Urothelium cell line (cell line): ENCODE data around the gene ATXN3L.

ENCODE experiments used
- DNase-seq: peaks from one replicate; pipeline ENCODE4 v3.0.0; 2011; ENCODE audit warnings: low spot score, mixed read lengths
- FAIRE-seq: peaks from 2 replicates; lab custom pipeline; 2011; peaks lifted over from hg19 to GRCh38; lab: Jason Lieb, UNC

ATXN3L gene

GRCh38 chrX:13271511-13271910 lies 48.3 kb downstream of the ATXN3L start:
- FAIRE-seq (no peak), DNase-seq (no peak)

- FAIRE-seq = no peak
- DNase-seq = no peak
Measured at GRCh38 chrX:13270360-13270759, 49.5 kb downstream of the ATXN3L start.

GRCh38 chrX:13268874-13269273 lies 51.0 kb downstream of the ATXN3L start:
- DNase-seq (no peak), FAIRE-seq (no peak)
